Mesodermal cell (in vitro differentiated cells): Measurements from ENCODE around the gene USP32.

Source experiments
- H3K27ac ChIP-seq: 2 replicates; pipeline ENCODE4 v1.7.0; 2013; ENCODE audit warnings: mild to moderate bottlenecking, low read depth, low read length, moderate library complexity; ENCODE audit not compliant: severe bottlenecking
- H3K36me3 ChIP-seq: 2 replicates; pipeline ENCODE4 v1.7.1; 2013; ENCODE audit warnings: mild to moderate bottlenecking, low read length, moderate library complexity; ENCODE audit not compliant: control insufficient read depth, insufficient read depth
- H3K4me1 ChIP-seq: one replicate; pipeline ENCODE4 v1.7.1; 2013; ENCODE audit warnings: mild to moderate bottlenecking, low read length; ENCODE audit not compliant: insufficient read depth, control insufficient read depth, poor library complexity, severe bottlenecking
- H3K4me3 ChIP-seq: 2 replicates; pipeline ENCODE4 v1.7.0; 2013; ENCODE audit warnings: low read length, control low read depth, mild to moderate bottlenecking; ENCODE audit not compliant: insufficient read depth, poor library complexity, severe bottlenecking; ENCODE audit errors: extremely low read depth
- H3K9me3 ChIP-seq: 2 replicates; pipeline ENCODE4 v1.7.1; 2013; ENCODE audit warnings: mild to moderate bottlenecking, low read length, moderate library complexity; ENCODE audit not compliant: control insufficient read depth
- WGBS, 2 experiments: methylation state at CpG; one replicate each; pipeline ENCODE4 v1.1.5; 2013; ENCODE audit warnings: missing lambda C conversion rate in 2 of 2; ENCODE audit not compliant: insufficient coverage in 2 of 2; 5-methylcytosine and 5-hydroxymethylcytosine counted together

The USP32 gene

GRCh38 chr17:60164164-60164563, 227.8 kb downstream of the USP32 start:
- no peak overlapping the region for H3K27ac ChIP-seq
- H3K4me3 ChIP-seq = no peak overlapping the region
- H3K4me1 ChIP-seq = peaks cover 29% of the 10 kb centered on the region
- H3K9me3 ChIP-seq = no peaks in the 10 kb centered on the region
- no peaks in the 10 kb centered on the region for H3K36me3 ChIP-seq
- WGBS, 2 experiments = 83 to 93% methylated on average over 4 to 6 of the region's 6 CpGs

- H3K4me1 ChIP-seq = peaks cover 32% of the 10 kb centered on the region
- H3K27ac ChIP-seq = peak overlapping the region; percentile 10
- no peak overlapping the region for H3K4me3 ChIP-seq
Measured at GRCh38 chr17:60163108-60163784, 228.7 kb downstream of the USP32 start.

GRCh38 chr17:60161598-60162330, 230.2 kb downstream of the USP32 start:
- WGBS, 2 experiments = 48 to 66% methylated on average over 7 to 13 of the region's 17 CpGs
- H3K27ac ChIP-seq = no peak overlapping the region
- H3K9me3 ChIP-seq = no peaks in the 10 kb centered on the region
- H3K4me1 ChIP-seq = peaks cover 32% of the 10 kb centered on the region
- no peak overlapping the region for H3K4me3 ChIP-seq
- no peaks in the 10 kb centered on the region for H3K36me3 ChIP-seq

More at GRCh38 chr17:60163108-60163784, 228.7 kb downstream of the USP32 start:
- 63% methylated on average over 13 to 20 of the region's 20 CpGs for WGBS, 2 experiments
- Histone ChIP-seq H3K36me3 (no peaks in the 10 kb centered on the region), H3K9me3 (no peaks in the 10 kb centered on the region)

- WGBS, 2 experiments = 46 to 50% methylated on average over 6 to 9 of the region's 10 CpGs
- H3K27ac ChIP-seq = no peak overlapping the region
Measured at GRCh38 chr17:60160829-60161501, 231.0 kb downstream of the USP32 start.

GRCh38 chr17:60159479-60159866, 232.5 kb downstream of the USP32 start:
- Histone ChIP-seq H3K27ac (no peak overlapping the region), H3K4me1 (peaks cover 32% of the 10 kb centered on the region), H3K4me3 (no peak overlapping the region), H3K9me3 (no peaks in the 10 kb centered on the region), H3K36me3 (no peaks in the 10 kb centered on the region)
- WGBS, 2 experiments = 61 to 92% methylated on average over 4 of the region's 6 CpGs

More at GRCh38 chr17:60160829-60161501, 231.0 kb downstream of the USP32 start:
- Histone ChIP-seq H3K36me3 (no peaks in the 10 kb centered on the region), H3K4me3 (no peak overlapping the region), H3K4me1 (peaks cover 32% of the 10 kb centered on the region), H3K9me3 (no peaks in the 10 kb centered on the region)

GRCh38 chr17:60158751-60159478, 233.0 kb downstream of the USP32 start:
- no peak overlapping the region for H3K27ac ChIP-seq
- H3K36me3 ChIP-seq = no peaks in the 10 kb centered on the region
- no peaks in the 10 kb centered on the region for H3K9me3 ChIP-seq
- no peak overlapping the region for H3K4me3 ChIP-seq
- H3K4me1 ChIP-seq = peaks cover 32% of the 10 kb centered on the region
- 16 to 23% methylated on average over 17 to 19 of the region's 19 CpGs for WGBS, 2 experiments

GRCh38 chr17:60157487-60158040, 234.4 kb downstream of the USP32 start:
- 64 to 73% methylated on average over 11 to 13 of the region's 18 CpGs for WGBS, 2 experiments
- Histone ChIP-seq H3K9me3 (no peaks in the 10 kb centered on the region), H3K4me3 (no peak overlapping the region), H3K4me1 (peaks cover 20% of the 10 kb centered on the region), H3K36me3 (no peaks in the 10 kb centered on the region), H3K27ac (no peak overlapping the region)

GRCh38 chr17:60156746-60157145, 235.2 kb downstream of the USP32 start:
- Histone ChIP-seq H3K27ac (no peak overlapping the region), H3K4me3 (no peak overlapping the region), H3K4me1 (peaks cover 14% of the 10 kb centered on the region), H3K9me3 (no peaks in the 10 kb centered on the region), H3K36me3 (no peaks in the 10 kb centered on the region)
- WGBS, 2 experiments = 88 to 95% methylated on average over 8 of the region's 8 CpGs

- Histone ChIP-seq H3K4me1 (peaks cover 10% of the 10 kb centered on the region), H3K9me3 (no peaks in the 10 kb centered on the region), H3K27ac (no peak overlapping the region), H3K36me3 (no peaks in the 10 kb centered on the region), H3K4me3 (no peak overlapping the region)
- 73 to 87% methylated on average over 9 of the region's 9 CpGs for WGBS, 2 experiments
Measured at GRCh38 chr17:60155815-60156214, 236.1 kb downstream of the USP32 start.

GRCh38 chr17:60155427-60155814, 236.5 kb downstream of the USP32 start:
- Histone ChIP-seq H3K36me3 (no peaks in the 10 kb centered on the region), H3K4me3 (no peak overlapping the region), H3K27ac (no peak overlapping the region), H3K4me1 (peaks cover 11% of the 10 kb centered on the region), H3K9me3 (no peaks in the 10 kb centered on the region)
- WGBS, 2 experiments = 59 to 76% methylated on average over 2 of the region's 3 CpGs
